Fibroblast of villous mesenchyme (primary cell): Measurements from ENCODE around the gene NUTM2D. TPM values are rescaled to one million over a fixed set of nuclear protein-coding genes. Genes with fewer than 3 reads are reported as not detected.
"Not testable (repeated sequence)": the region's sequence is repeated elsewhere in the genome, so short reads cannot be mapped to it uniquely, and the experiment has no call there.

Experiments used
- DNase-seq: peaks from one replicate; pipeline ENCODE4 v3.0.0-alpha.2; 2010; ENCODE audit warnings: low read depth
- H3K4me3 ChIP-seq: 2 replicates; pipeline ENCODE4 v1.5.1; 2011; ENCODE audit warnings: low read depth, mild to moderate bottlenecking, low read length
- total RNA-seq: library from RNA; depleted of rRNA; stranded (reverse); fragments of >200 nt; gene quantifications from 2 replicates; pipeline ENCODE4 v1.2.3, GENCODE V29; 2012

NUTM2D gene
- total RNA-seq: 0.43 and 0.97 TPM in 2 replicates

DNA sequence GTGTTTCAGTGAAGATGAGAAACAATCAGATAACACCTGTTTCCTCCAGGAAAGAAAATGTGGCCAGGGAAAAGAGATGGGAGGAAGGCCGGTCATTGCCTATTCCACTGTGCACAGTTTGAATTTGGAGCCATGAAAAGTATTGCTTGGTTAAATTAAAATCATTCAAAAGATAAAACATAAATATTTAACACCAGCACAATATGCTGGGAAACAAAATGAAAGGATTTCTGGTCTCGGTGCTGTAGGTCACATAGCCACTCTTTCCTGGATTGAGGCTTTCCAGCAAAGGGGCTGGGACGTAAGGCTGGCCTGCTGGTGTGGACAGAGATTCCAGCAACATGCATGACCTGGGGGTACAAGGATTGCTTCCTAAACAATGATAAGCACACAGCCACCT is at the start of gene NUTM2D:
Gene NUTM2D (plus strand): TSS at position 301 of the 400 bp plus-strand sequence. CDS start 522 bp downstream, outside the sequence.
- not testable (repeated sequence) for DNase-seq, H3K4me3 ChIP-seq

DNA sequence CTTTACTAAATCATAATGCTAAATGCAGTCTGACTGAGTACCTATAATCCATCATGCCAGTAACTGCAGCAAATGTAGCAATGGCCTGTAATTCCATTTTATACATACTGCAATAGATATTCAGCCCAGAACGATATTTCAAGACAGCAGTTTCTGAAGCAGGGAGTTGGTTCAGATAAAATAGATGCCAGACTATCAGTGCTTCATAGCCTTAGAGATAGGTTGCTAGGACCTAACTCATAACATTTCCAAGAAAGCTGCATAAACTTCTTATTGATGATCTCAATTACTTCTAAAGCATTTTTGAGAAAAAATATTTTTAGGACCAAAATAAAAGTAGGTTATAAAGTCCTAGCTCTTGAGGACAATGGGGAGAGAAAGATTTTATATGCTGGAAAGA is 48.8 kb upstream of the NUTM2D start:
- not testable (repeated sequence) for H3K4me3 ChIP-seq, DNase-seq

DNA sequence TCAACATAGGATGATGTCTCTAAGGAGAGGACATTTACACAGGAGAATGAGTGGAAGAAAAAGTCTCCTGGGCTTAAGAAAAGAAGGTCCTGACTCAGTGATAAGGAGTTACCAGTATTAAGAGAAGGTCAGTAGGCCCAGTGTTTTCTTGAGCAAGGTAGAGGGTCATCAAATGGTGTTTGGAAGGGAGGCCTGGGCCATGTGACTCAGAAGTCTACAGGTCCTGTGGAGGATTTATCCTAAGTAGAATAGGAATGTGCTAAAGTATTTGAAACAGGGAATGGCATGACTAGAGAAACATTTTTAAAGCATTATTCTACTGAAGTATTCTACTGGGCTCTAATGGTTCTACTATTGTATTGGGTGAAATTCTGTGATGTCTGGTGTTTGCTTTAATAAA is 47.9 kb upstream of the NUTM2D start:
- not testable (repeated sequence) for H3K4me3 ChIP-seq, DNase-seq

DNA sequence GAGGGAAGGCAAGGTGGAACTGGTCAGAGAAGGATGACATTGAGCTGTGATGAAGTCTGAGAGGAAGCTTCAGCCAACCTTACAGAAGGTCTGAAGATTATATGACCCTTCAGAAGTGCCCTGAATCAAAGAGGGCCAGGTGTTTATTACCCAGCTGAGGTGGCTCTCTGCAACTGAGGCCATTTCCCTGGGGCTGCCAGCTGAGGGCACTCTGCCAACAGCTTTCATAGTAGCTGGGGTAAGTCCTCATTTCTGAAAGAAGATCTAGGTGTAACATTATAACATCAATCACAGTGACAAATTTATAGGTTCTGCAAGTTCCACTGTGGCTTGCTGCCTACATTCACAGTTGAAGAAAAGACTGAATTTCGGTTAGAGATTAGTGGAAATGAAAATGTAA is 46.0 kb upstream of the NUTM2D start:
- DNase-seq, H3K4me3 ChIP-seq: not testable (repeated sequence)

- DNase-seq, H3K4me3 ChIP-seq: not testable (repeated sequence)
Observed at GRCh38 chr10:87313649-87314359, 43.7 kb upstream of the NUTM2D start.

DNA sequence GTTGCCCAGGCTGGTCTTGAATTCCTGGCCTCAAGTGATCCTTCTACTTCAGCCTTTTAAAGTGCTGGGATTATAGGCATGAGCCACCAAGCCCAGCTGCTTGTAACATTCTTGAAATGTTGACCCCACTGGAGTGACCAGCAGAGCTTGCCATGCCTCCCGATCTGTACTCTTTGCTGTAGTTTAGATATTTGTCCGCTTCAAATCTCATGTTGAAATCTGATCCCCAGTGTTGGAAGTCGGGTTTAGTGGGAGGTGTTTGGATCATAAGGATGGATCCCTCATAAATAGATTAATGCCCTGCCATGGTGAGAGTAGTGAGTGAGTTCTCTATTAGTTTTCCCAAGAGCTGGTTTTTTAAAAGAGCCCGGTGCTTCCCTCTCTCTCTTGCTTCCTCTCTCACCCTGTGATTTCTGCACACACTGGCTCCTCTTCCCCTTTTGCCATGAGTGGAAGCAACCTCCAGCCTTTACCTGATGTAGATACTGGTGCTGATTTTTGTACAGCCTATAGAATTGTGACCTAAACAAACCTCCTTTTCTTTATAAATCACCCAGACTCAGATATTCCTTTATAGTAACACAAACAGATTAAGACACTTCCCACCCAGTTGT is 43.1 kb upstream of the NUTM2D start:
- DNase-seq, H3K4me3 ChIP-seq: not testable (repeated sequence)

DNA sequence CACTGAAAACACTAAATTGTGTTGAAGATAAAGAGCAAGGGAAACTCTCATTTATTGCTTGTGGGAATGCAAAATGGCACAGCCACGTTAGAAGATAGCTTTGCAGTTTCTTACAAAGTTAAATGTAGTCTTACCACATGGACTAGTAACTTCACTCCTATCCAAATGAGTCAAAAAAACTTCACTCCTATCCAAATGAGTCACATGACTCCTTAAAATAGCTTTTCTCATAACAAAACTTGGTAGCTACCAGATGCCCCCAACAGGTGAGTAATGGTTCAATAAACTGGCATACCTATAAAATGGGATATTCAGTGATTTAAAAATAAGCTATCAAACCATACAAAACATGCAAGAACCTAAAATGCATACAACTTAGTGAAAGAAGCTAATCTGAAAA is 36.0 kb upstream of the NUTM2D start:
- not testable (repeated sequence) for H3K4me3 ChIP-seq, DNase-seq

DNA sequence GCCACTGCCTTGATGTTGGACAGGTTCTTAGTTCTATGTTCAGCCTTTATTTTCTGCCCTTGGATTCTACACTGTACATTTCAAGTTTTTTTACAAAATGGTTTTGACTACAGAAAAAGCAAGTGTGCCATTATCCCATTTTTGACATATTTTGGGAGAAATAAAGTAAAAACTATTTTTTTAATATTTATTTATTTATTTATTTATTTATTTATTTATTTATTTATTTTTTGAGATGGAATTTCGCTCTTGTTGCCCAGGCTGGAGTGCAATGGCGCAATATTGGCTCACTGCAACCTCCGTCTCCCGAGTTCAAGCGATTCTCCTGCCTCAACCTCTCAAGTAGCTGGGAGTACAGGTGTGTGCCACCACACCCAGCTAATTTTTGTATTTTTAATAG is 33.0 kb upstream of the NUTM2D start:
- not testable (repeated sequence) for DNase-seq, H3K4me3 ChIP-seq

- peak; percentile 5 for DNase-seq
- not testable (repeated sequence) for H3K4me3 ChIP-seq
Observed at GRCh38 chr10:87327958-87328357, 29.6 kb upstream of the NUTM2D start.

- DNase-seq: not testable (repeated sequence)
Observed at GRCh38 chr10:87329131-87329530, 28.4 kb upstream of the NUTM2D start.

GRCh38 chr10:87332687-87333086 is 24.9 kb upstream of the NUTM2D start:
- H3K4me3 ChIP-seq: not testable (repeated sequence)
- DNase-seq: peak; percentile 3

More at GRCh38 chr10:87329131-87329530, 28.4 kb upstream of the NUTM2D start:
- not testable (repeated sequence) for H3K4me3 ChIP-seq

DNA sequence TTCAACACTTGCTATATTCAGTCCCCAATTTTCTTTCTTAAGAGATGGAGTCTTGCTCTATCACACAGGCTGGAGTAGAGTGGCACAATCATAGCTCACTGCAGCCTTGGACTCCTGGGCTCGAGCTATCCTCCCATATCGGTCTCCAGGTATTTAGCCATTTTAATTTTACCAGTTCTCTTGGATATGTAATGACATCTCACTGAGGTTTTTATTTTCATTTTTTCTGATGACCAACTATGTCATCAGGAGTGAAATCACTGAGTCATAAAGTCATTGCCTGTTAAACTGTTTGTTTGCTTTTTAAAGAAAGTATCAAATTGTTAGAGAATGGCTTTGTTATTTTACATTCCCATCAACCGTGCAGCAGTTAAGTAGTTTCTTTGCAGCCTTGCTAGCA is 17.1 kb upstream of the NUTM2D start:
- DNase-seq: peak; percentile 22
- not testable (repeated sequence) for H3K4me3 ChIP-seq

DNA sequence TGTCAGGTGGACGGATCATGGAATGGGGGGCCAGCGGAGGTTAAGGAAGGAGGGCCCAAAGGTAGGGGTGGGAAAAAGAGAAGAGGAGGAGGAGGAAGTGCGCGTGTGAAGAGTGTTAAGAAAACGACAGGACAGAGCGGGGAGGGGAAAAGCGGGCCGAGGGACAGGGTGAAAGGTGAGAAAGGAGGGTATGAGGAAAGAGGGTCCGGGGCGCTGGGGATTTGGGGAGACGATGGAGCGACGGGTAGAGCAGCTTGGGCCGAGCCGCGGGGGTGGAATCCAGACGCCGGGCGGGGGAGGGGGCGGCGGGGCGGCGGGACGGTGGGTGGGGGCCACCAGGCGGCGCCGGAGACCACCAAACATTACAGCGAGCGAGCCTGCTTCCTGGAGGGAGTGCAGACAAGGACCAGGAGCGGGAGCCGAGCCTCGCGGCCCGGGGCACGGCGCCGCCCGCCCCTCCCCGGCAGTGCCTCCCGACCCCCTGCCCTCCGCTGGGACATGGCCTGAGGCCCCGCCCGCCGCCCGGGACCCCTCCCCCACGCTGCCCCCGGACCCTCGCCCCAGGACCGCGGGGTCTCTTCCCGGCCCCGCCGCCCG is 15.9 kb upstream of the NUTM2D start:
- not testable (repeated sequence) for DNase-seq
- peak overlapping the region; percentile 56 for H3K4me3 ChIP-seq

DNA sequence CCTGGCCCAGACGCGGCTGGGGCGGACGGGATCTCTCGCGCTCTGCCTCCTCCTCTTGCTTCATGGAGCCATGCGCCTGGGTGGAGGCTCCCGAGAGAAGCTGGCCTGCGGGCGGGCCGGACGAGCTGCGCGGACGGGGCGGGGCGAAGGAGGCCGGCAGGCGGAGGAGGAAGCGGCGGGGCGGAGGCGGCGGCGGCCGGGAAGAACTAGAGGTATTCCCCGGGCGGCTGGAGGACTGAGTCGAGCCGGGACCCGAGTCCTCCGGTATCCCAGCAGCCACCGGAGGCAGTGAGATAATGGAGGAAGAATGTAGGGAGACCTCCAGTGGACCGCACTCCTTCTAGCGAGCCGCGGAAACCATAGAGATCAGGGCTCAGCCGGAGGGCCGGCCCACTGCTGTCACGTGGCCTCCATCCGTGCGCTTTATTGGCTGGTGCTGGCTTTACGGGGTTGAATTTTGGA is 15.3 kb upstream of the NUTM2D start:
- peak; percentile 92 for DNase-seq
- H3K4me3 ChIP-seq: peak overlapping the region; percentile 63
